Smooth muscle cell (in vitro differentiated cells): ENCODE results near the gene C1QA. TPM values are rescaled to one million over a fixed set of nuclear protein-coding genes. Genes with fewer than 3 reads are reported as not detected.

Experiments
- DNase-seq: peaks from one replicate; lab custom pipeline; 2025; ENCODE audit not compliant: unreplicated experiment; lab: John Stamatoyannopoulos, UW
- H2AFZ ChIP-seq: fragments of 200-600 bp; sonication (generic); 2 replicates; pipeline ENCODE4 v1.6.0; 2016; ENCODE audit warnings: antibody characterized with exemption, low read depth, mild to moderate bottlenecking
- H3F3A ChIP-seq: fragments of 200-600 bp; sonication (generic); 2 replicates; pipeline ENCODE4 v1.6.0; 2017; ENCODE audit warnings: antibody characterized with exemption, low read depth
- H3K27ac ChIP-seq: fragments of 200-600 bp; sonication (generic); 2 replicates; pipeline ENCODE4 v1.5.1; 2016; ENCODE audit warnings: low read depth, mild to moderate bottlenecking
- H3K27me3 ChIP-seq: fragments of 200-600 bp; sonication (generic); 2 replicates; pipeline ENCODE4 v1.6.1; 2016; ENCODE audit warnings: low read depth, mild to moderate bottlenecking
- H3K36me3 ChIP-seq: fragments of 200-600 bp; sonication (generic); 2 replicates; pipeline ENCODE4 v1.5.1; 2016; ENCODE audit warnings: low read depth
- H3K4me1 ChIP-seq: fragments of 200-600 bp; sonication (generic); 2 replicates; pipeline ENCODE4 v1.5.1; 2016; ENCODE audit warnings: low read depth
- H3K4me2 ChIP-seq: fragments of 200-600 bp; sonication (generic); 2 replicates; pipeline ENCODE4 v1.6.0; 2016; ENCODE audit warnings: mild to moderate bottlenecking
- H3K4me3 ChIP-seq: fragments of 200-600 bp; sonication (generic); 2 replicates; pipeline ENCODE4 v1.5.1; 2016; ENCODE audit warnings: mild to moderate bottlenecking
- H3K79me2 ChIP-seq: fragments of 200-600 bp; sonication (generic); 2 replicates; pipeline ENCODE4 v1.6.0; 2016; ENCODE audit warnings: low read depth, mild to moderate bottlenecking
- H3K9ac ChIP-seq: fragments of 200-600 bp; sonication (generic); 2 replicates; pipeline ENCODE4 v1.6.0; 2016; ENCODE audit warnings: low read depth
- H3K9me3 ChIP-seq: fragments of 200-600 bp; sonication (generic); replicated peaks from 2 replicates; pipeline ENCODE4 v1.5.1; 2016; ENCODE audit warnings: low read depth
- H4K20me1 ChIP-seq: fragments of 200-600 bp; sonication (generic); 2 replicates; pipeline ENCODE4 v1.6.0; 2016; ENCODE audit warnings: low read depth
- WGBS: methylation state at CpG from one replicate; pipeline ENCODE4 v1.1.7; 2016; ENCODE audit warnings: low lambda C conversion rate; 5-methylcytosine and 5-hydroxymethylcytosine counted together
- polyA plus RNA-seq: library from polyadenylated mRNA; unstranded; fragments of >200 nt; fragmentation: Nextera tagmentation; extraction: Ambion mirVana; gene quantifications from 2 replicates; pipeline ENCODE4 v1.2.1, GENCODE V29; 2016
- total RNA-seq: library from RNA; depleted of rRNA; stranded (reverse); fragments of >200 nt; gene quantifications from 2 replicates; pipeline ENCODE4 v1.2.3, GENCODE V29; 2014
- TF ChIP-seq, protein P1 (sequence below): fragments of 200-600 bp; sonication (generic); IDR thresholded peaks from 2 replicates; pipeline ENCODE4 v1.5.1; 2017; ENCODE audit warnings: borderline replicate concordance, mild to moderate bottlenecking, antibody characterized with exemption; ENCODE audit not compliant: insufficient read depth, poor library complexity, severe bottlenecking

The C1QA gene
- total and polyA plus RNA-seq, 2 experiments from 2014 or later = not detected

DNA sequence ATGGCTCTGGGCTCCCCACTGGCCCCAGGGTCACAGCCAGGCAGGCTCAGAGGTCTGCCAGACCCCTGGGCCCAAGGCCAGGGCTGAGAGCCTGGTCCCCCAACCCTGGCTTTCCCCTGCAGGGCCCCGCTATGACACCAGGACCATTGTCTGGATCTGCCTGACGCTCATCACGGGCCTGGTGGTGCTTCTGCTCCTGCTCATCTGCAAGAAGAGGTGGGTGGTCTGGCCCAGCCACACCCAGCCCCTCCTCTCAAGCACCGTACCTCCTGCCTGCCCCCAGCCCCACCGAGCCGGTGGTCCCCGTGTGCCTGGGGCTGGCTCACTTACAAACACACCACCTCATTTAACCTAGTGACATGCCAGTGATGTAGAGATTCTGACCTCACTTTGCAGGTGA is 41.3 kb upstream of the C1QA start:
- TF ChIP-seq, protein P1, sequence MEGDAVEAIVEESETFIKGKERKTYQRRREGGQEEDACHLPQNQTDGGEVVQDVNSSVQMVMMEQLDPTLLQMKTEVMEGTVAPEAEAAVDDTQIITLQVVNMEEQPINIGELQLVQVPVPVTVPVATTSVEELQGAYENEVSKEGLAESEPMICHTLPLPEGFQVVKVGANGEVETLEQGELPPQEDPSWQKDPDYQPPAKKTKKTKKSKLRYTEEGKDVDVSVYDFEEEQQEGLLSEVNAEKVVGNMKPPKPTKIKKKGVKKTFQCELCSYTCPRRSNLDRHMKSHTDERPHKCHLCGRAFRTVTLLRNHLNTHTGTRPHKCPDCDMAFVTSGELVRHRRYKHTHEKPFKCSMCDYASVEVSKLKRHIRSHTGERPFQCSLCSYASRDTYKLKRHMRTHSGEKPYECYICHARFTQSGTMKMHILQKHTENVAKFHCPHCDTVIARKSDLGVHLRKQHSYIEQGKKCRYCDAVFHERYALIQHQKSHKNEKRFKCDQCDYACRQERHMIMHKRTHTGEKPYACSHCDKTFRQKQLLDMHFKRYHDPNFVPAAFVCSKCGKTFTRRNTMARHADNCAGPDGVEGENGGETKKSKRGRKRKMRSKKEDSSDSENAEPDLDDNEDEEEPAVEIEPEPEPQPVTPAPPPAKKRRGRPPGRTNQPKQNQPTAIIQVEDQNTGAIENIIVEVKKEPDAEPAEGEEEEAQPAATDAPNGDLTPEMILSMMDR = no peak
- WGBS = 83% methylated on average over 7 of the region's 7 CpGs
- Histone ChIP-seq H3F3A (no peaks in the 10 kb centered on the region), H3K9ac (no peak overlapping the region), H3K9me3 (no peaks in the 10 kb centered on the region), H3K36me3 (no peaks in the 10 kb centered on the region), H3K79me2 (no peaks in the 10 kb centered on the region), H4K20me1 (no peaks in the 10 kb centered on the region), H2AFZ (no peak overlapping the region), H3K4me1 (no peaks in the 10 kb centered on the region), H3K4me2 (no peak overlapping the region), H3K27ac (no peak overlapping the region), H3K4me3 (no peak overlapping the region), H3K27me3 (peaks cover 46% of the 10 kb centered on the region)
- DNase-seq = no peak

DNA sequence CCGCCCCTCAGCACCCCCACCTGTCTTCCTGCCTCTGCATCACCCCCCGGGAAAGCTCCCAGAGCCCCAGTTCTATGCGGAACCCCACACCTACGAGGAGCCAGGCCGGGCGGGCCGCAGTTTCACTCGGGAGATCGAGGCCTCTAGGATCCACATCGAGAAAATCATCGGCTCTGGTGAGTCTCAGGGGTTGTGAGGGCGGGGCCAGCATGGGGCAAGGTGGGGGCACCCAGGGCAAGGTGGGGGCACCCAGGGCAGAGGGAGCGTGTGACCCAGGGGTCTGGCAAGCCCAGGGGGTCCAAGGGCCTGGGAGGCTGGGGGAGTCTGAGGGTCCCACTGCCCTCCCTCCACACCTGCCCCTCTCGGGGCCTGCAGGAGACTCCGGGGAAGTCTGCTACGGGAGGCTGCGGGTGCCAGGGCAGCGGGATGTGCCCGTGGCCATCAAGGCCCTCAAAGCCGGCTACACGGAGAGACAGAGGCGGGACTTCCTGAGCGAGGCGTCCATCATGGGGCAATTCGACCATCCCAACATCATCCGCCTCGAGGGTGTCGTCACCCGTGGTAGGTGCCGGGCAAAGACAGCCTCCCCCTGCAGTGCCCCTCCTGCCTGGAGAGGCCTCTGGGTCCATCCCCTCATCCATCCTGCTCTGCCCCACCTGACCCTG is 39.0 kb upstream of the C1QA start:
- no peak overlapping the region for H3K4me3 ChIP-seq
- H3K79me2 ChIP-seq = no peaks in the 10 kb centered on the region
- H4K20me1 ChIP-seq = no peaks in the 10 kb centered on the region
- TF ChIP-seq, protein P1 = no peak
- no peaks in the 10 kb centered on the region for H3K4me1 ChIP-seq
- H3K9ac ChIP-seq = no peak overlapping the region
- no peak overlapping the region for H2AFZ ChIP-seq
- no peaks in the 10 kb centered on the region for H3K36me3 ChIP-seq
- no peak for DNase-seq
- no peak overlapping the region for H3K27ac ChIP-seq
- H3K4me2 ChIP-seq = no peak overlapping the region
- WGBS = 93% methylated on average over 24 of the region's 30 CpGs
- peaks cover 35% of the 10 kb centered on the region for H3K27me3 ChIP-seq
- no peaks in the 10 kb centered on the region for H3K9me3 ChIP-seq
- no peaks in the 10 kb centered on the region for H3F3A ChIP-seq

DNA sequence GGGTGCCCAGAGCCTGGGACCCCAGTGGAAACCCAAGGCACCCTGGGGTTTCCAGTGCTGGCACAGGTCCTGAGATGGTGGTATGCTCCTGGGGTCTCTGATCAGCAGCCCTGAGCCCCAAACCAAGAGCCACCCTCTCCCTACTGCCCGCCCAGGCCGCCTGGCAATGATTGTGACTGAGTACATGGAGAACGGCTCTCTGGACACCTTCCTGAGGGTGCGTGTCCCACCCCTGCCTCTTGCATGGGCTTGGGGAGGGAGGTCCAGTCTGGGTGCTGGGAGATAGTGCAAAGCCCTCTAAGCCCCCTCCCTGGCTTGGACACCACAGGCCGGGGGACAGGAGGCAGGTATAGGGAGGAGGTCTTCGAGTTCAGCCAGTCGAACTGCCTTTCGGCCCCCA is 38.4 kb upstream of the C1QA start:
- Histone ChIP-seq H3K9ac (no peak overlapping the region), H3K36me3 (no peaks in the 10 kb centered on the region), H3K79me2 (no peaks in the 10 kb centered on the region), H3K4me1 (no peaks in the 10 kb centered on the region), H3K27ac (no peak overlapping the region), H4K20me1 (no peaks in the 10 kb centered on the region), H3K9me3 (no peaks in the 10 kb centered on the region), H3K4me3 (no peak overlapping the region), H3K27me3 (peaks cover 32% of the 10 kb centered on the region), H2AFZ (no peak overlapping the region), H3K4me2 (no peak overlapping the region), H3F3A (no peaks in the 10 kb centered on the region)
- WGBS = 95% methylated on average over 8 of the region's 8 CpGs
- TF ChIP-seq, protein P1 = no peak
- no peak for DNase-seq

DNA sequence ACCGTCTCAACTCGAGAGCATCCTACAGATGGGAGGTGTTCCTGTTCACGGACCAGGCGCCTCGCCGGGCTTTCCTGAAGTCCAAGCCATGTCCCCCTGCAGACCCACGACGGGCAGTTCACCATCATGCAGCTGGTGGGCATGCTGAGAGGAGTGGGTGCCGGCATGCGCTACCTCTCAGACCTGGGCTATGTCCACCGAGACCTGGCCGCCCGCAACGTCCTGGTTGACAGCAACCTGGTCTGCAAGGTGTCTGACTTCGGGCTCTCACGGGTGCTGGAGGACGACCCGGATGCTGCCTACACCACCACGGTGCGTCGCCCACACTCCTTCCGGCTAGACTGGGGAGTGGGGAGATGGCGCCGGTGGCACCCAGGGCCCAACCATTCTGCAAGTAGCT is 37.7 kb upstream of the C1QA start:
- Histone ChIP-seq H3K27ac (no peak overlapping the region), H3K4me2 (no peak overlapping the region), H3K36me3 (no peaks in the 10 kb centered on the region), H3K9me3 (no peaks in the 10 kb centered on the region), H4K20me1 (no peaks in the 10 kb centered on the region), H3K27me3 (peaks cover 32% of the 10 kb centered on the region), H3K79me2 (no peaks in the 10 kb centered on the region), H3K4me3 (no peak overlapping the region), H3K4me1 (no peaks in the 10 kb centered on the region), H2AFZ (no peak overlapping the region), H3F3A (no peaks in the 10 kb centered on the region), H3K9ac (no peak overlapping the region)
- DNase-seq = no peak
- TF ChIP-seq, protein P1 = no peak
- 89% methylated on average over 24 of the region's 24 CpGs for WGBS
